ENCODE data around the gene MN1. TPM values are rescaled to one million over a fixed set of nuclear protein-coding genes. Genes with fewer than 3 reads are reported as not detected.
A peak's percentile ranks its signal among the peaks of the same experiment; 100 is the strongest.

Gene MN1
- total RNA-seq, 2 donors from 2014 or later, result 1.0 to 5.6 TPM

- no peak for ATAC-seq
- intact Hi-C loops (cut with DNase I), result no loop called here
- H3K27me3 ChIP-seq, result no peaks in the 10 kb centered on the region
- WGBS, 2 donors, result 11 to 47% methylated on average over 1 of the region's 1 CpG
- DNase-seq, result no peak
- H3K4me1 ChIP-seq, result no peaks in the 10 kb centered on the region
- no peak overlapping the region for H3K4me3 ChIP-seq
- no peaks in the 10 kb centered on the region for H3K9me3 ChIP-seq
- no peak for TF ChIP-seq CTCF (IDR thresholded peaks at IDR 0.05)
- no peak for TF ChIP-seq POLR2A (IDR thresholded peaks at IDR 0.05)
- no peaks in the 10 kb centered on the region for H3K36me3 ChIP-seq (replicated peaks in 1 of 2; ENCODE audit: insufficient read depth in 1 of 2, low read depth in 2 of 2)
- H3K27ac ChIP-seq, result no peak overlapping the region
These were observed 78.4 kb downstream of the MN1 start for GRCh38 chr22:27723158-27723557.

GRCh38 chr22:27720860-27721259 lies 80.7 kb downstream of the MN1 start:
- no peak overlapping the region for H3K4me3 ChIP-seq
- ATAC-seq, result no peak
- DNase-seq, result no peak
- no peaks in the 10 kb centered on the region for H3K27me3 ChIP-seq
- no peaks in the 10 kb centered on the region for H3K36me3 ChIP-seq (replicated peaks in 1 of 2; ENCODE audit: insufficient read depth in 1 of 2, low read depth in 2 of 2)
- no peak overlapping the region for H3K27ac ChIP-seq
- intact Hi-C loops (cut with DNase I), result no loop called here
- no peaks in the 10 kb centered on the region for H3K4me1 ChIP-seq
- WGBS, 2 donors, result 60 to 75% methylated on average over 1 to 5 of the region's 5 CpGs
- no peak for TF ChIP-seq CTCF (IDR thresholded peaks at IDR 0.05)
- no peaks in the 10 kb centered on the region for H3K9me3 ChIP-seq

- no peaks in the 10 kb centered on the region for H3K27me3 ChIP-seq
- H3K4me3 ChIP-seq, result no peak overlapping the region
- intact Hi-C loops (cut with DNase I), result no loop called here
- DNase-seq (peak in 1 of 4 donors; percentile 7), ATAC-seq (no peak)
- H3K9me3 ChIP-seq, result no peaks in the 10 kb centered on the region
- H3K4me1 ChIP-seq, result no peaks in the 10 kb centered on the region
- 17 to 36% methylated on average over 7 to 8 of the region's 8 CpGs for WGBS, 2 donors
- H3K36me3 ChIP-seq (replicated peaks in 1 of 2; ENCODE audit: insufficient read depth in 1 of 2, low read depth in 2 of 2), result no peaks in the 10 kb centered on the region
- H3K27ac ChIP-seq, result no peak overlapping the region
- TF ChIP-seq CTCF (IDR thresholded peaks at IDR 0.05), result no peak
- no peak for TF ChIP-seq POLR2A (IDR thresholded peaks at IDR 0.05)
These were observed 81.9 kb downstream of the MN1 start for GRCh38 chr22:27719535-27720227.

DNA sequence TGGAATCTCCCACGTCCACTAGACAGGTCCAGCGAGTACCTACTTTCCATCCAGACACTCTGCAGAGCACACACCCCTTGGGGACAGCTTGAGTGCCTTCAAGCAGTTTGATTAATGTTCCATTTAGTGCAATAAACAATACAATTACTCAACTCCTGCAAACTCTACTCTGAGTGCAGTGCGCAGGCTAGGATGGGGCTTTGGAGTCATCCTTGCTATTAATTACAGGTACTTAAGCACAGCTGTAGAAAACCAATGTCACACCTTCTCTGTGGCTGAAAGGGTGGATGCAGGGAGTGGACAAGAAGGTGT lies 82.6 kb downstream of the MN1 start:
- Histone ChIP-seq H3K4me1 (no peaks in the 10 kb centered on the region), H3K27me3 (no peaks in the 10 kb centered on the region), H3K36me3 (replicated peaks in 1 of 2; ENCODE audit: insufficient read depth in 1 of 2, low read depth in 2 of 2) (no peaks in the 10 kb centered on the region), H3K4me3 (no peak overlapping the region), H3K27ac (no peak overlapping the region), H3K9me3 (no peaks in the 10 kb centered on the region)
- DNase-seq (no peak), ATAC-seq (no peak)
- intact Hi-C loops (cut with DNase I), result no loop called here
- TF ChIP-seq CTCF (IDR thresholded peaks at IDR 0.05), result no peak
- TF ChIP-seq POLR2A (IDR thresholded peaks at IDR 0.05), result no peak
- WGBS, 2 donors, result 38 to 50% methylated on average over 3 of the region's 3 CpGs
